Hepatocyte (in vitro differentiated cells): ENCODE data around the gene CYP2A6. TPM values are rescaled to one million over a fixed set of nuclear protein-coding genes. Genes with fewer than 3 reads are reported as not detected.
A peak's percentile ranks its signal among the peaks of the same experiment; 100 is the strongest.

Source experiments
- DNase-seq: peaks from one replicate; pipeline ENCODE4 v3.0.0-alpha.2; 2016; ENCODE audit warnings: low spot score
- H2AFZ ChIP-seq: fragments of 200-600 bp; sonication (generic); 2 replicates; pipeline ENCODE4 v1.6.0; 2016; ENCODE audit warnings: antibody characterized with exemption, mild to moderate bottlenecking
- H3K27ac ChIP-seq: fragments of 200-600 bp; sonication (generic); 2 replicates; pipeline ENCODE4 v1.5.1; 2016; ENCODE audit warnings: mild to moderate bottlenecking
- H3K27me3 ChIP-seq: fragments of 200-600 bp; sonication (generic); 2 replicates; pipeline ENCODE4 v1.6.1; 2016
- H3K36me3 ChIP-seq: fragments of 200-600 bp; sonication (generic); replicated peaks from 2 replicates; pipeline ENCODE4 v1.5.1; 2016; ENCODE audit warnings: low read depth; ENCODE audit not compliant: insufficient read depth
- H3K4me1 ChIP-seq: fragments of 200-600 bp; sonication (generic); 2 replicates; pipeline ENCODE4 v1.5.1; 2016; ENCODE audit warnings: mild to moderate bottlenecking, moderate library complexity; ENCODE audit not compliant: insufficient read depth
- H3K4me2 ChIP-seq: fragments of 200-600 bp; sonication (generic); 2 replicates; pipeline ENCODE4 v1.6.0; 2016
- H3K4me3 ChIP-seq: fragments of 200-600 bp; sonication (generic); 2 replicates; pipeline ENCODE4 v1.5.1; 2016; ENCODE audit warnings: mild to moderate bottlenecking
- H3K79me2 ChIP-seq: fragments of 200-600 bp; sonication (generic); 2 replicates; pipeline ENCODE4 v1.6.0; 2017; ENCODE audit warnings: mild to moderate bottlenecking
- H3K9me2 ChIP-seq: fragments of 200-600 bp; sonication (generic); replicated peaks from 2 replicates; pipeline ENCODE4 v1.6.0; 2017; ENCODE audit warnings: mild to moderate bottlenecking; ENCODE audit not compliant: insufficient read depth
- H3K9me3 ChIP-seq: fragments of 200-600 bp; sonication (generic); 2 replicates; pipeline ENCODE4 v1.5.1; 2016; ENCODE audit warnings: low read depth, mild to moderate bottlenecking
- H4K20me1 ChIP-seq: fragments of 200-600 bp; sonication (generic); 2 replicates; pipeline ENCODE4 v1.6.0; 2016; ENCODE audit warnings: mild to moderate bottlenecking; ENCODE audit not compliant: insufficient read depth, poor library complexity, severe bottlenecking
- CTCF ChIP-seq: fragments of 200-600 bp; sonication (generic); IDR thresholded peaks from 2 replicates; pipeline ENCODE4 v1.5.1; 2016; ENCODE audit warnings: antibody characterized with exemption, mild to moderate bottlenecking; ENCODE audit not compliant: poor library complexity
- EZH2 ChIP-seq: fragments of 200-600 bp; sonication (generic); IDR thresholded peaks from 2 replicates; pipeline ENCODE4 v1.6.1; 2016; ENCODE audit warnings: antibody characterized with exemption, mild to moderate bottlenecking, borderline replicate concordance
- EZH2phosphoT487 ChIP-seq: fragments of 200-600 bp; sonication (generic); IDR thresholded peaks from one replicate; pipeline ENCODE4 v1.6.1; 2018; ENCODE audit warnings: antibody characterized with exemption, mild to moderate bottlenecking, low read depth, moderate library complexity; ENCODE audit not compliant: unreplicated experiment, severe bottlenecking
- WGBS: methylation state at CpG from one replicate; pipeline ENCODE4 v1.1.6; 2016; ENCODE audit warnings: low lambda C conversion rate; ENCODE audit errors: missing lambda C conversion rate; 5-methylcytosine and 5-hydroxymethylcytosine counted together
- polyA plus RNA-seq: library from polyadenylated mRNA; unstranded; fragments of >200 nt; fragmentation: Nextera tagmentation; extraction: Ambion mirVana; gene quantifications from 2 replicates; pipeline ENCODE4 v1.2.1, GENCODE V29; 2016
- total RNA-seq: library from RNA; depleted of rRNA; stranded (reverse); fragments of >200 nt; gene quantifications from 2 replicates; pipeline ENCODE4 v1.2.3, GENCODE V29; 2014

CYP2A6 gene
- total and polyA plus RNA-seq, 2 experiments from 2014 or later, result 0.50 to 1.1 TPM

GRCh38 chr19:40807147-40808020 lies 42.9 kb downstream of the CYP2A6 start:
- H3K9me3 ChIP-seq, result no peaks in the 10 kb centered on the region
- H3K4me1 ChIP-seq, result peaks cover 60% of the 10 kb centered on the region
- WGBS, result 78% methylated on average over 18 of the region's 18 CpGs
- H3K27ac ChIP-seq, result peak overlapping the region; percentile 72
- no peaks in the 10 kb centered on the region for H3K9me2 ChIP-seq
- DNase-seq, result peak; percentile 78
- H4K20me1 ChIP-seq, result peaks cover 44% of the 10 kb centered on the region
- no peaks in the 10 kb centered on the region for H3K27me3 ChIP-seq
- no peak overlapping the region for H3K4me2 ChIP-seq
- H3K36me3 ChIP-seq, result no peaks in the 10 kb centered on the region
- peaks cover 54% of the 10 kb centered on the region for H3K79me2 ChIP-seq
- H3K4me3 ChIP-seq, result no peak overlapping the region
- no peak overlapping the region for H2AFZ ChIP-seq
- TF ChIP-seq CTCF (peak; percentile 37), EZH2phosphoT487 (no peak)

GRCh38 chr19:40806423-40807146 lies 43.7 kb downstream of the CYP2A6 start:
- Histone ChIP-seq H4K20me1 (peaks cover 52% of the 10 kb centered on the region), H3K4me1 (peaks cover 59% of the 10 kb centered on the region), H3K27ac (peak overlapping the region; percentile 76), H3K4me2 (peak overlapping the region; percentile 65), H2AFZ (no peak overlapping the region), H3K9me2 (no peaks in the 10 kb centered on the region), H3K36me3 (no peaks in the 10 kb centered on the region), H3K9me3 (no peaks in the 10 kb centered on the region), H3K4me3 (no peak overlapping the region), H3K79me2 (peaks cover 62% of the 10 kb centered on the region), H3K27me3 (no peaks in the 10 kb centered on the region)
- TF ChIP-seq CTCF, result peak; percentile 85
- TF ChIP-seq EZH2, result no peak
- peak; percentile 95 for DNase-seq
- 44% methylated on average over 23 of the region's 26 CpGs for WGBS

- no peak for TF ChIP-seq CTCF
- no peak for TF ChIP-seq EZH2
- no peak for TF ChIP-seq EZH2phosphoT487
- H3K4me3 ChIP-seq, result no peak overlapping the region
- H2AFZ ChIP-seq, result no peak overlapping the region
- no peaks in the 10 kb centered on the region for H3K36me3 ChIP-seq
- peaks cover 75% of the 10 kb centered on the region for H3K79me2 ChIP-seq
- peaks cover 64% of the 10 kb centered on the region for H3K4me1 ChIP-seq
- H3K4me2 ChIP-seq, result no peak overlapping the region
- H3K9me3 ChIP-seq, result no peaks in the 10 kb centered on the region
- peak overlapping the region; percentile 76 for H3K27ac ChIP-seq
- no peaks in the 10 kb centered on the region for H3K27me3 ChIP-seq
- H3K9me2 ChIP-seq, result no peaks in the 10 kb centered on the region
- H4K20me1 ChIP-seq, result peaks cover 64% of the 10 kb centered on the region
- no peak for DNase-seq
- 81% methylated on average over 2 of the region's 2 CpGs for WGBS
Observed at GRCh38 chr19:40805258-40805868, 44.9 kb downstream of the CYP2A6 start.
